ENCODE data around the gene DAD1. TPM values are rescaled to one million over a fixed set of nuclear protein-coding genes. Genes with fewer than 3 reads are reported as not detected.
"Not testable (repeated sequence)": the region's sequence is repeated elsewhere in the genome, so short reads cannot be mapped to it uniquely, and the experiment has no call there.

DAD1 gene
- total RNA-seq, 1 donor from 2014 or later: 164 TPM

DNA sequence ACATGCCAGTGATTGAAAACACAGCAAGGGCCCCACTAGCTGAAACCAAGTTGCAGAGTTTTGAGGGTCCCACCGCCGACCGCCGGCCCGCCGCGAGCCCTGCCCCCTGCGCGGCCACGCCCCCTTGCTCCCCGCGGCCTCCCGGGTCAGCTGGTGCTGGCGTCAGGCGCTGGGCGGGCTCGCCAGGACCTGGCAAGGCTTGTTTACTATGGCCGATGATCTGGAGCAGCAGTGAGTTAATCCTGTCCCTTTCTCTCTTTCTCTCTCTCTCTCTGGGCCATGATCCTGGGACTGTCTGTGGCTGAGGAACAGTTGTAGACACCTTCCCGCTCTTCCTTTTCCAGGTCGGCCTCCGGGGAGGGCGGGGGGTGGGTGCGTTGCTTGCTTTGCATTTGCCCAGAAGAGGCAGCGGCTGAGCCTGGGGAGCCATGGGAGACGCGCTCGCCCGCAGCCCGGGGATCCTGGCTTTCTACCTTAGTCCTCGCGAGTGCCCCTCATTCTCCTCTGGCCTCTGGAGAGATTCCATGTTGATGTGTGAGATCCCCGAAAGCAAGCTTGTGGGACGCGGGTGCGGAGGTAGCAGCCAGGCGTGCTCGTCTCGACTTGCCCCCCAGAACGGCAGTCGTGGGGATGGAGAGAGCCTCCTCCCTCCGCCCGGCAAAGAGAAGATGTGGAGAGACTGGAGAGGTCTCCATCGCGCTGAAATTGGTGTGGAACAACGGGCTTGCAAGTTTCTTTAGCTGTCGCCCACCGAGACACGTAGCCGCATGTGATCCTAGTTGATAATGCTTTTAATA is 9.3 kb upstream of the DAD1 start, which contains the start of gene ABHD4:
ABHD4 (plus strand) TSS at position 202 of the 797 bp plus-strand sequence; CDS start at position 209, 7 bp downstream.
- peak; percentile 35 for DNase-seq

DNA sequence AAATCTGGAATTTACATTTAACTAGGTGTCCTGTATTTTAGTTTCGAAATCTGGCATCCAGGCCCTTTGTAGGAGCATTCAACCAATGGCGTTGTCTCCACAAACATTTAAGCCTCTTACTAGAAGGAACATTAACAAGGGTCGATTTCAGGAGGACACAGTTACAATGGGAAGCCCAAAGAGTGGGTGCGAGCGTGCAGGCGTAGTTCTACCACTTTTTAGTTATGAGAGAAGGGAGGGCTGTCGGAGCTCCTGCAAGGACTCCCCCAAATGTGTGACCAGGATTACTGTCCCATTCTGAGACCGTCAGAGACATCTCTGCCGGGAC is 8.7 kb upstream of the DAD1 start:
- no peak for DNase-seq

DNA sequence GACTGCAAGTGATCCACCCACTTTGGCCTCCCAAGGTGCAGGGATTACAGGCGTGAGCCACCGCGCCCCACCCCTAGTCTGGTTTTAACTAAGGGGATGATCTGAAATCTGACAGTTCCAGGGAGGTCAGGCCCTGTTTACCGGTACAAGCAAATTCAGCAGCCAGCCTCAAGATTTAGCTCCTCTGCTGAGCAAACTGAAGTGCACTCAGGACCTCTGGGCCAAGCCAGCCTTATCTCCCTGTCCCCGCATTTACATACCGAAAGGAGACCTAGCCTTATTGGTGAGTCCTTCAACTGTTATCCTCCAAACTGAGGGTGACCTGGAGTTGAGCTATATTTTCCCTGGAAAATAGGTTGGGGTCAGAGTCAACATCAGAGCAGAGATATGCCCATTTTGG is 8.2 kb upstream of the DAD1 start:
- no peak for DNase-seq

DNA sequence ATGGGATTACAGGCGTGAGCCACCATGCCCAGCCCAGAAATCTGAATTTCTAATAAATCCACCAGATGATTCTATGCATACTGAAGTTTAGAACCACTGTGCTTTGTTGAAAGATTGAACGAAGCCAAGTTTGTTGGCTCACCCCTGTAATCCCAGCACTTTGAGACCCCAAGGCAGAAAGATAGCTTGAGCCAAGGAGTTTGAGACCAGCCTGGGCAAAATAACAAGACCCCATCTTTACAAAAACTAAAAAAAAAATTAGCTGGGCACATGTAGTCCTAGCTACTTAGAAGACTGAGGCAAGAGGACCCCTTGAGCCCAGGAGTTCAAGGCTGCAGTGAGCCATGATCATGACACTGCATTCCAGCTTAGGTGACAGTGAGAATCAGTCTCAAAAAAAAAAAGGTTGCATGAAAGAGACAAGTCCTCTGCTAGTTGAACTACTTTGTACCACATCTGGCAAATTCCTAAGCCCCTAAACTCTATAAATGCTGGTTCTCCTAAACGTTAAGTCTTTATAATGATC is 7.4 kb upstream of the DAD1 start:
- no peak for DNase-seq

DNA sequence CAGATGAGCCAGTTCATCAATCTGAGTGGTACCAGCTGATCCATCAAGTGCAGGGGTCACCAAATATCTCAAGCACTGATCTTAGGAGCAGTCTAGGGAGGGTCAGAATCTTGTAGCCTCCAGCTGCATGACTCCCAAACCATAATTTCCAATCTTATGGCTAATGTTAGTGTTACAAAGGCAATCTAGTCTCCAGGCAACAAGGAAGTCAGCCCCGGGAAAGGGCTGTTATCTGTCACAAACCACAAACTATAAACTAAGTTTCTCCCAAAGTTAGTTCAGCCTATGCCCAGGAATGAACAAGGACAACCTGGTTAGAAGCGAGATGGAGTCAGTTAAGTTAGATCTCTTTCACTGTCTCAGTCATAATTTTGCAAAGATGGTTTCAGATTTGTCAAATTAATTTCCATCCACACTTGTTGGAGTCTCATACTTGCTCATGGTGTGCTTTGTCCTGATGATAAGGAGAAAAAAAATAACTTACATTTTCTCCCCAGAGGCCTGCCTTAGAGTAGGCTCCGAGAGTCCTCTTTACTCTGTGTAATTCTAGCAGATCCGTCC is 5.2 kb upstream of the DAD1 start:
- no peak for DNase-seq

GRCh38 chr14:22593601-22594000 is 4.6 kb upstream of the DAD1 start:
- no peak for DNase-seq

GRCh38 chr14:22593189-22593588 is 4.2 kb upstream of the DAD1 start:
- no peak for DNase-seq

- DNase-seq: no peak
Measured at GRCh38 chr14:22588526-22589095, 413 bp downstream of the DAD1 start.

DNA sequence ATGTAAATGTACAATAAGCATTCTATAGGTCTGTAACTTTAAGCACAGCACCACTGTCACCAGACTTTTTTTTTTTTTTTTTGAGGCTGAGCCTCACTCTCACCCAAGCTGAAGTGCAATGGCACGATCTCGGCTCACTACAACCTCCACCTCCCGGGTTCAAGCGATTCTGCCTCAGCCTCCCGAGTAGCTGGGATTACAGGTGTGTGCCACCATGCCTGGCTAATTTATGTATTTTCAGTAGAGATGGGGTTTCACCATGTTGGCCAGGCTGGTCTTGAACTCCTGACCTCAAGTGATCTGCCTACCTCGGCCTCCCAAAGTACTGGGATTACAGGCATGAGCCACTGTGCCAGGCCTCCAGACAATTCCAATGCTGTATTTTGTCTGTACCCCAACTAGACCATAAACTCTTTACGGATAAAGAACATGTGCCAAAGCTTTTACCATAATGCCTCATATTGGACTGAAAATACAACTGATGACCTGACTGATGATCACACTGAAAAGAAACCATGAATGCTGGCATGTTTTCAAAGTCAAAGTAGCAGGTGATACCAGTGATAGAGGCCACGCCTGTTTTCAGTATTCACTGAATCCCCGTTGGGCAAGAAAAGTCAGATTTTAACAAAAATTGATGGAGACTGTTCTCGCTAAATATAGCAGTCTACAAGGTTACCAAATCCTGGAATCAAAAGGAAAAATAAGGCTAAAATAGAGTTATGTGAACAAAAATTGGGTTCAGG is 1.2 kb downstream of the DAD1 start:
- DNase-seq: not testable (repeated sequence)

GRCh38 chr14:22587247-22587646 is 1.8 kb downstream of the DAD1 start:
- no peak for DNase-seq

DNA sequence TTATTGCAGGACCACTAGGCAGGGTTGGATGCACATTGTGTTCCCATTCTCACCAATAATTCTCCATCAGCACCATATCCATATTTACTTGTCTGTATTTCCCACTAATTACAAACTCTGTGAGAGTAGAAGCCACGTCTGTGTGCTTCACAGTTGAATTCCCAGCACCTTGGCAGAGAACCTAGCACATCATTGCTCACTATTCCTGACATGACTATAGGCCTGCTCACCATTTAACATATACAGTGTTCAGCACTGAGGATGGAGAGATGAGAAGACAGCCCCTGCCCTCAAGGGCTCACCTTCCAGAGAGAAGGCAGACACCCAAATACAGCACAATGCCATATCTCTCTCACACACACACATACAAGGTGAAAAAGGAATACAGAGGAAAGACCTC is 5.0 kb downstream of the DAD1 start:
- DNase-seq: no peak

- DNase-seq: no peak
Measured at GRCh38 chr14:22580625-22581024, 8.4 kb downstream of the DAD1 start.

DNA sequence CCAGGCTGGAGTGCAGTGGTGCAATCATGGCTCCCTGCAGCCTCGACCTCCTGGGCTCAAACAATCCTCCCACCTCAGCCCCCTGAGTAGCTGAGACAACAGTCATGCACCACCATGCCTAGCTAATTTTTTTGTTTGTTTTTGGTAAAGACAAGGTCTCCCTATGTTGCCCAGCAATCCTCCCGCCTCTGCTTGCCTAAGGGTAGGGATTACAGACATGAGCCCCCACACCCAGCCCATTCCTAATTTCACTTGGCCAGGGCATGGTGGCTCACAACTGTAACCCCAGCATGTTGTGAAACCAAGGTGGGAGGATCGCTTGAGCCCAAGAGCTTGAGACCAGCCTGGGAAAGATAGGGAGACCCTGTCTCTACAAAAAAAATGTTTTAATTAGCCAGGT is 9.1 kb downstream of the DAD1 start:
- DNase-seq: no peak

GRCh38 chr14:22579236-22579635 is 9.8 kb downstream of the DAD1 start:
- DNase-seq: no peak

DNA sequence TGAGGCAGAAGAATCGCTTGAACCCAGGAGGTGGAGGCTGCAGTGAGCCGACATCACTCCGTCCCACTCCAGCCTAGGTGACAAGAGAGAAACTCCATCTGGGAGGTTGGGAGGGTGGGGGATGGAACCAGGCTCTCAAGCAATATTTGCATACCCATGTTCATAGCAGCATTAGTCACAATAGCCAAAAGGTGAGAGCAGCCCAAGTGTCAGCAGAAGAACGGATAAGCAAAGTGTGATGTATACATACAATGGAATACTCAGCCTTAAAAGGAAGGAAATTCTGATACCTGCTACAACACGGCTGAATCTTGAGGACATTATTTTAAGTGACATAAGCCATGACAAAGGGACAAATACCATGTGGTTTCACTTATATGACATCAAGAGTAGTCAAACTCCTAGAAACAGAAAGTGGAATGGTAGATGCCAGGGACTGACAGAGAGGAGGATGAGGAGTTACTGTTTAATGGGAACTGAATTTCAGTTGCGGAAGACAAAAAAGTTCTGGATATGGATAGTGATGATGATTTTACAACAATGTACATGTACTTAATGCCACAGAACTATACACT is 11.6 kb downstream of the DAD1 start:
- DNase-seq: no peak

DNA sequence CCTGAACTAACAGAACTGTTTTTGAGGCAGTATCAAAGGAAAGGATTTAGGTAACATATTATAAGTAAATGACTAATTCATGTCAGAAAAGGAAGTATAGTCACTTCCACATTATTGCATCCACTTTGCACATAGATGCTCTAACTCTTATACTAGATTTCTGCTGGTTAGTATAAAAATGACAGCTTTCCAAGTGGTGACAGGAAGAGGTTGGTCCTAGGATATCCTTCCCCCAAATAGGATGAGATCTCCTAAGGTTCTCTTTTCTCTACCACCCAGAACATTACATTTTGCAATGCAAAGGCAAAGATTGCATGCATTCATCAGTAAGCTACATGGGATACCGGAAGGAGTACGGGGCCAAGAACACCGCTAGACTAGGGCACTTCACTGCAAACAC is 15.2 kb downstream of the DAD1 start:
- no peak for DNase-seq

DNA sequence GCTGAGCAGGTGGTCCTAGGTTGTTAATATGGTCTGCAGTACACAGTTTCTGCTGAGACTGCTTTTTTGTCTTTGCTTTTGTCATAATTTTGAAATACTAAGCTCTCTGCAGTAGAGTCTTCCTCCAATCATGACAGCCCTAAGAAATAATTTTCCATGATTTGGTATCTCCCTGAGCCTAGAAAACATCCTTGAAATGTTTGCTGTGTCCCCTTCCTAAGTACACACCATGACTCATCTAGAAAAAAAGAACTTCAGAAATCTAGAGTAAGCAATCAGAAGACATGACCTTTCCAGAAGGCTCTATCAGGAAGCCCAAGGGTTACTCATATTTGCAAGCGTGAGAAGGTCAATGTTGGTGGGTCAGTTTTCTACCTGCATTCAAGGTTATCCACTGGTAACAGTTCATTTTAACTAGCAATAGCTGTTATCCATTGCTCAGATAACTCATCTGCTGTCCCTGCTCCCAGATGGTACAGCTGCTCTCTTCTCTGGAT is 16.4 kb downstream of the DAD1 start:
- no peak for DNase-seq

GRCh38 chr14:22570132-22570949 is 18.7 kb downstream of the DAD1 start:
- peak; percentile 73 for DNase-seq

DNA sequence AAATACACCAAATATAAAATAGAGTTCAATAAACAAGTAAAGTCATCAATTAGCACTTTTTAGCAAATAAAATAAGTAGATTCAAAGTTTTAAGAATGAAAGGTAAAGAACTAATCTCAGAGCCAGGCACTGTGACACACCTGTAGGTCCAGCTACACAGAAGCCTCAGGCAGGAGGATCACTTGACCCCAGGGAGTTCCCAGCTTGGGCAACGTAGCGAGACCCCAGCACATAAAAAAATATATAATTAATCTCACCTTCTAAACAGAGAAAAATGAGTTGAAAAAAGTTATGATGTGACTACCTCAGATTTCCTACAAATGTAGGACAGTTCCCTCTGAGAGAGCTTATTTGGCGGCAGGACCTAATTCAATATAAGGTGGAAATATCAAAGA is 19.3 kb downstream of the DAD1 start:
- DNase-seq: no peak

DNA sequence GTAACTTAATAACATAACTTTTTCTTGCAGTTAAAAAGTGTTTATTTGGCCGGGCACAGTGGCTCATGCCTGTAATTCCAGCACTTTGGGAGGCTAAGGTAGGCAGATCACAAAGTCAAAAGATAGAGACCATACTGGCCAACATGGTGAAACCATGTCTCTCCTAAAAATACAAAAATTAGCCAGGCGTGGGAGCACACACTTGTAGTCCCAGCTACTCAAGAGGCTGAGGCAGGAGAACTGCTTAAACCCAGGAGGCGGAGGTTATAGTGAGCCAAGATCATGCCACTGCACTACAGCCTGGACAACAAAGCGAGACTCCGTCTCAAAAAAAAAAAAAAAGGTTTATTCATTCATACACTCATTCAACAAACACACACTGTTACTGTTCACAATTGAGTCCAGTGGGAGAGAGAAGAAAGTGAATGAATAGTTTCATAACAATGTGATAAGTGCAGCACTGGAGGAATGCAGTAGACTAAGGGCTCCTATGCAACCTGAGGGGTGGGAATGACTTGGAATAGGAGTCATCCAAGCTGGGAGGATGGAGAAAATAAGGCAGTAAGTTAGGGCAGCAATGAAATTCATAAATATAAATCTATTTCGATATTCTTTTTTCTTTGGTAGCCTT is 19.8 kb downstream of the DAD1 start:
- DNase-seq: no peak

DNA sequence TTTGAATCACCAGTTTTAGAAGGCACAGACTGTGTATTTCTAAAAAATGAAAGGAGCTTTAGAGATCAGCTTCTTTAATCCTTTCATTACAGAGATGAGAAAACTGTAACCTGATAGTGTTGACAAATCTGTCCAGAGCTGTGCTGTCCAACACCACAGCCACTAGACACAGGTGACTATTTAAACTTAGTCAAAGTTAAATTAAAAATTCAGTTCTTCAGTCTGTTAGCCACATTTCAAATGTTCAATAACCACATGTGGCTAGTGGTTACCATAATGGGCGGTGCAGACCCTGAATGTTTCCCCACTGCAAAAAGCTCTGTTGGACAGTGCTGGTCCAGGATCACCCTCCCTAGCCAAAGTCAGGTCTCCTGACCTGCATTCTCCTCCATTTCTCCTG is 21.6 kb downstream of the DAD1 start:
- DNase-seq: no peak
